Bronchial epithelial cell (primary cell): ENCODE measurements around the gene UFM1. TPM values are rescaled to one million over a fixed set of nuclear protein-coding genes. Genes with fewer than 3 reads are reported as not detected.
"Not testable (repeated sequence)": the region's sequence is repeated elsewhere in the genome, so short reads cannot be mapped to it uniquely, and the experiment has no call there.

Experiments
- DNase-seq: peaks from one replicate; pipeline ENCODE4 v3.0.0-alpha.2; 2010; ENCODE audit warnings: low read depth
- FAIRE-seq: peaks from 2 replicates; lab custom pipeline; 2011; peaks lifted over from hg19 to GRCh38; lab: Jason Lieb, UNC
- H3K27me3 ChIP-seq: 2 replicates; pipeline ENCODE4 v1.5.1; 2011; ENCODE audit warnings: low read length; ENCODE audit not compliant: control insufficient read depth, insufficient read depth
- H3K36me3 ChIP-seq: 2 replicates; pipeline ENCODE4 v1.5.1; 2011; ENCODE audit warnings: low read length; ENCODE audit not compliant: control insufficient read depth, insufficient read depth
- H3K4me3 ChIP-seq: 2 replicates; pipeline ENCODE4 v1.5.1; 2011; ENCODE audit warnings: mild to moderate bottlenecking, low read depth, low read length, control low read depth
- total RNA-seq: library from RNA; depleted of rRNA; stranded (reverse); fragments of >200 nt; gene quantifications from 2 replicates; pipeline ENCODE4 v1.2.1, GENCODE V29; 2014
- TF ChIP-seq, protein P1 (sequence below): IDR thresholded peaks from 2 replicates; pipeline ENCODE4 v1.5.1; 2011; ENCODE audit warnings: mild to moderate bottlenecking, moderate library complexity, low read length, control low read depth, inconsistent platforms; ENCODE audit not compliant: insufficient read depth, severe bottlenecking

UFM1 gene
- total RNA-seq, 1 donor from 2014 or later: 130 TPM

DNA sequence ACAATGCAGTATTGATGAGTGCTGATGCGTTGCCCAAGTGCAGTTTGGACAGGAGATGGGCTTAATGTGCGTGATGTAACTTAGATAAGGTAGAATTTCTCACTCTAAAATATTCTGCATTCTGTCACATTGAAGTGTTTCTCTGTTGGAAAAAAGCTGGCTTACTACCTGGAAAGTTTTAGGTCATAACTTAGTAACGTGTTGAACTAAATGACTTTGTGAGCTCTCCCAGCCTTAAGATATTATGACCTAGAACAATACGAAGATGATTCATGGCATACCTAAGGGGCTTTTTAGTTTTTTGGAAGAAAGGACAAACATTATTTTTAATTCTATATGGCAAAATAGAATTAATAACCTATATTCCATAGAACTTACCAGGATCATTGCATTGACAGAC is 9.0 kb downstream of the UFM1 start:
- Histone ChIP-seq H3K4me3 (no peak overlapping the region), H3K27me3 (no peaks in the 10 kb centered on the region), H3K36me3 (peaks cover 6% of the 10 kb centered on the region)
- FAIRE-seq: no peak
- TF ChIP-seq, protein P1, sequence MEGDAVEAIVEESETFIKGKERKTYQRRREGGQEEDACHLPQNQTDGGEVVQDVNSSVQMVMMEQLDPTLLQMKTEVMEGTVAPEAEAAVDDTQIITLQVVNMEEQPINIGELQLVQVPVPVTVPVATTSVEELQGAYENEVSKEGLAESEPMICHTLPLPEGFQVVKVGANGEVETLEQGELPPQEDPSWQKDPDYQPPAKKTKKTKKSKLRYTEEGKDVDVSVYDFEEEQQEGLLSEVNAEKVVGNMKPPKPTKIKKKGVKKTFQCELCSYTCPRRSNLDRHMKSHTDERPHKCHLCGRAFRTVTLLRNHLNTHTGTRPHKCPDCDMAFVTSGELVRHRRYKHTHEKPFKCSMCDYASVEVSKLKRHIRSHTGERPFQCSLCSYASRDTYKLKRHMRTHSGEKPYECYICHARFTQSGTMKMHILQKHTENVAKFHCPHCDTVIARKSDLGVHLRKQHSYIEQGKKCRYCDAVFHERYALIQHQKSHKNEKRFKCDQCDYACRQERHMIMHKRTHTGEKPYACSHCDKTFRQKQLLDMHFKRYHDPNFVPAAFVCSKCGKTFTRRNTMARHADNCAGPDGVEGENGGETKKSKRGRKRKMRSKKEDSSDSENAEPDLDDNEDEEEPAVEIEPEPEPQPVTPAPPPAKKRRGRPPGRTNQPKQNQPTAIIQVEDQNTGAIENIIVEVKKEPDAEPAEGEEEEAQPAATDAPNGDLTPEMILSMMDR: no peak
- no peak for DNase-seq

DNA sequence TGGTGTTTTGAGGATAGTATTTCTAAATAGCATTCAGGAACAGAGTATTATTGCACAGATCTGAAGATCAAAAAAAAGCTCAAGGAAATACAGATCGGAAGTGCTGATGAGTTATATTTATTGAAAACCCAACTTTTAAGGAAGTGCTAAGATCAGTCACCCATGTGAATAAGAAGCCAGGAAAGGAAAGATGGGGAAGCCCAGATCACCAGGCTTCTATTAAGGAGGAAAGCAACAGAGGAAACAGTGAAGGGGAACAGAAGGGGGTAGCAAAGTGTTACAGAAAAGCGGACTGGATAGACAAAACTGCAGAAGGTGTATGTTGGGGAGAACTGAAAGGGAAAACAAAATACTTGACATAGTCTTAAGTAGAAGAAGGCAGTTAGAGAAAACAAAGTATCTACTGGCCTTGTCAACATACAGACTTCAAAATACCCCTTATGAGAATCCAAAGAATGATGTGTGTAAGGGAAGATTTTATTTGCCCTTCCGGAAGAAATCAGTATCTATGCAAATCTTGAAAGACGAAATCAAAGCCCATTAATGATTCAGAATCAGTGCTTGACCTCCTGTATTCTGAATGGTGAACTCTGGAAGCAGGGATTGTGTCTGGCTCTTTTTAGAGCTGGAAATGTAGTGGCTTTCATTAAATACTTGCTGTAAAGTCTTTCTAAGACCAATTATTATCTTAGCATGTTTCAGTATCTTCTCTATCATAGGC is 12.1 kb downstream of the UFM1 start:
- Histone ChIP-seq H3K4me3 (no peak overlapping the region), H3K36me3 (peaks cover 4% of the 10 kb centered on the region), H3K27me3 (no peaks in the 10 kb centered on the region)
- no peak for DNase-seq
- TF ChIP-seq, protein P1: no peak
- no peak for FAIRE-seq

DNA sequence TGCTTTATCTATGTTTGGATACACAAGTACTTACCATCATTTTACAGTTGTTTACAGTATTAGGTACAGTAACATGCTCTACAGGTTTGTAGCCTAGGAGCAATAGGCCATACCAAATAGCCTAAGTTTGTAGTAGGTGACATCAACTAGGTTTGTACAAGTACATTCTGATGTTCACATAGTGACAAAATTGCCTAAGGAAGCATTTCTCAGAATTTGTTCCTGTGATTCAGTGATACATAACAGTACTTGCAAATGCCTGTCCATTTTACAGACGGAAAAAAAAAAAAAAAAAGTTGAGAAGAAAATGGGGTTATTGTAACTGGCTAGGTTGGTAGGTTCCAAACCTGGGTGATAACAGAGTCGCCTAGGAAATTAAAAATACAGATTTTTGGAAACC is 13.6 kb downstream of the UFM1 start:
- peaks cover 4% of the 10 kb centered on the region for H3K36me3 ChIP-seq
- no peak overlapping the region for H3K4me3 ChIP-seq
- TF ChIP-seq, protein P1: no peak
- DNase-seq: no peak
- FAIRE-seq: no peak
- H3K27me3 ChIP-seq: no peaks in the 10 kb centered on the region

DNA sequence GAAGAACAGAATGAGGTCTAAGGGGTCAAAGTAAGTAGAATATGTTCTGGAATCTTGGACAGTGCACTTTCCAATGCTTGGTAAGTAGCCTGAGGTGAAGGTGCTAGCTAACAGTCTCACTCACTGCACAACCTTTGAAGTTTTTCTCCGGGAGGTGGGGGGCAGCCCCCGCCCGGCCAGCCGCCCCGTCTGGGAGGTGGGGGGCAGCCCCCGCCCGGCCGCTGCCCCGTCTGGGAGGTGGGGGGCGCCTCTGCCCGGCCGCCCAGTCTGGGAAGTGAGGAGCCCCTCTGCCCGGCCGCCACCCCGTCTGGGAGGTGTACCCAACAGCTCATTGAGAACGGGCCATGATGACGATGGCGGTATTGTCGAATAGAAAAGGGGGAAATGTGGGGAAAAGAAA is 14.1 kb downstream of the UFM1 start:
- not testable (repeated sequence) for H3K36me3 ChIP-seq, FAIRE-seq, H3K27me3 ChIP-seq, DNase-seq, H3K4me3 ChIP-seq

DNA sequence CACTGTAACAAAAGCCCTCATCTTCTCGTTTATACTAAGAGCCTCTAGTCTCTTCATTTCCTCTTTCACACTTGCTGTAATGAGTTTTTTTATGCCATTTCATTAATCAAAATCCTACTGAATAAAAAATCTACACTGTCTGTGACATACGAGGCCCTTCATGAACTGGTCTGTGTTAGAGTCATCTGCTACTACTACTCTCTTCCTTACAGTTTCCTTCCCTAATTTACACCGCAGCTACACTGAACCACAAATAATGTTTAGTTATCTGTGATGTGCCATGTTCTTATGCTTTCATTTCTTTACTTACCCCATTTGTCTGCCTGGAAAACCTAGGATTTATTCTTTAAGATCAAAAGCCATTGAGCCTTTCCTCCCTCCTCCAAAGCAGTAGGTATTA is 16.0 kb downstream of the UFM1 start:
- TF ChIP-seq, protein P1: no peak
- FAIRE-seq: no peak

DNA sequence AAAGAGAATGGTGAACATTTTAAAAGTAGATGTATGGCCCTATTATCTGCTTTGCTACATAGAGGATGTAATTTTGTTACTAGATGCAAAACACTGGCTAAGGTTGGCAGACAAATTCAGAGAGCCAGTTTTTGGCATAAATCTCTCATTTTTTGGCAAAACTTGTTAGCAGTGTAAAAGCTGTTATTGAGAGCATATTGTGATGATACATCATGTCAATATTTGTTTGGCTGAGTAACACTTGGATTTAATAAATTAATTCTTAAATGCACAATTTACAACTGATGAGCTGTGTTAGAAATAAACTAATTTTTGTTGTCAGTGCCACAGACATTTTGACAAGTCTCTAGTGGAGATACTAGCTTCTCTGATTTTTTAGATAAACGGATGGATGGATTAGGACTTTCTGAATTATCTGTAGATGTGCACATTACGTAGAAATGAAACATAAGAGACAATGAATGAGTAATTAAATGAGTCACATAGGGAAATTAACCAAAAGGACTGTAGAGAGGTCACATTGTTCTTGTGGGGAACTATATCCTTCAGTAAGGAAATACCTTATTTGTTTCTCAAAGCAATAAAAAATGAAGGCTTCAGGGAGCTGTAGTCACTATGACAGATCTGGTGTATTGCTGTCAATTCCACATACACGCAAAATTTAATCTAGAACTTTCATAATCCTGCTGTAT is 17.4 kb downstream of the UFM1 start:
- H3K4me3 ChIP-seq: no peak overlapping the region
- TF ChIP-seq, protein P1: no peak
- no peaks in the 10 kb centered on the region for H3K36me3 ChIP-seq
- no peaks in the 10 kb centered on the region for H3K27me3 ChIP-seq
- FAIRE-seq (no peak), DNase-seq (peak; percentile 90)

More for the DNA sequence above, 16.0 kb downstream of the UFM1 start:
- Histone ChIP-seq H3K27me3 (no peaks in the 10 kb centered on the region), H3K4me3 (no peak overlapping the region), H3K36me3 (peaks cover 4% of the 10 kb centered on the region)
- no peak for DNase-seq
